ENCODE data around the gene SERPING1.

Gene SERPING1

DNA sequence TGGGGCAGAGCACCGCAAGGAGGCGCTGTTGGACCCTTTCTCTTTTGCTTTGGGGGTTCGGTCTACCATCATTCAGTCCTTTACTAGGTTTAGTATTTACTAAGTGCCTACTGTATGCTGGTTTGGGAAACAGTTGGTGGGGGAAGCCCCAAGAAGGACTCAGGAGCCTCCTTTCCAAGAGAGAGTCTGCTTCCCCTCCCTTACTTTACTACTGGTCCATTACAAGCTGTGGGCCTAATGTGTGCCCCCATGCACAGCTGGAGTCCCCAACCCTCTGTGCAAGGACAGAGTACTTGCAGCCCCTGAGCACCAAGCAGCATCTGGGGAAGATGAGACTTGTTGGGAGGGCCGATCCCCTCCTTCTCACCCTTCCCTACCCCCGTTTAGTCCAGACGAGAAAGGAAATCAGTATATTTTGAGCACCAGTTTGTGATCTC lies 29.1 kb upstream of the SERPING1 start:
- no peaks in the 10 kb centered on the region for H3K27me3 Mint-ChIP-seq
- DNase-seq (peak; percentile 89 to 91 (median 89)), ATAC-seq (replicated peaks) (peak; percentile 12)
- peaks cover 34 to 43% of the 10 kb centered on the region in 2 donors for H3K4me1 Mint-ChIP-seq (ENCODE audit: low read depth in 2 of 2)
- H3K4me3 Mint-ChIP-seq: peak overlapping the region; percentile 98 to 99
- H3K36me3 Mint-ChIP-seq (ENCODE audit: insufficient read depth): peaks cover 31% of the 10 kb centered on the region
- H3K9me3 Mint-ChIP-seq: no peaks in the 10 kb centered on the region
- H3K27ac Mint-ChIP-seq: peak overlapping the region; percentile 98 to 99

DNA sequence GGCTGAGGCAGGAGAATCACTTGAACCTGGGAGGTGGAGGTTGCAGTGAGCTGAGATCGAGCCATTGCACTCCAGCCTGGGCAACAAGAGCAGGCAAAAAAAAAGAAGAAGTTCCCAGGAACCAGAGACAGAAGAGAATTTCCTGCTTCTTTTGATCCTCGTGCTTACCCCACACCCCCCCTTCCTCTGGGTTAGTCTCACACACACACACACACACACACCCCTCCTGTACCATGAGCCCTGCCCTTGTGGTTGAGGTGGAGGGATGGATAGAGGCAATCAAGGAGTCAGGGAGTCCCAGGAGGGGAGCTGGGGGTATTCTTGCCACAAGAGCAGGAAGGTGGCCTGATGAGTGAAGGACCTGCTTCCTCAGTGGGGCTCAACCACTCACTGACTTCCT lies 25.9 kb upstream of the SERPING1 start:
- DNase-seq: no peak
- H3K4me3 Mint-ChIP-seq: no peak overlapping the region
- H3K4me1 Mint-ChIP-seq (ENCODE audit: low read depth in 2 of 2): peaks cover 13 to 14% of the 10 kb centered on the region in 2 donors
- H3K27me3 Mint-ChIP-seq: peaks cover 12 to 18% of the 10 kb centered on the region in 2 donors
- H3K27ac Mint-ChIP-seq: no peak overlapping the region
- ATAC-seq (replicated peaks): no peak
- H3K9me3 Mint-ChIP-seq: no peaks in the 10 kb centered on the region
- peaks cover 14% of the 10 kb centered on the region for H3K36me3 Mint-ChIP-seq (ENCODE audit: insufficient read depth)

- Mint-ChIP-seq H3K4me1 (ENCODE audit: low read depth in 2 of 2) (peaks cover 0 to 3% of the 10 kb centered on the region in 2 donors), H3K27ac (no peak overlapping the region), H3K4me3 (no peak overlapping the region), H3K9me3 (no peaks in the 10 kb centered on the region), H3K27me3 (peaks cover 17 to 18% of the 10 kb centered on the region in 2 donors), H3K36me3 (ENCODE audit: insufficient read depth) (no peaks in the 10 kb centered on the region)
- no peak for ATAC-seq (replicated peaks)
- DNase-seq: no peak
Observed at GRCh38 chr11:57574061-57574460, 23.4 kb upstream of the SERPING1 start.

GRCh38 chr11:57584341-57584740 lies 13.1 kb upstream of the SERPING1 start:
- no peaks in the 10 kb centered on the region for H3K9me3 Mint-ChIP-seq
- ATAC-seq (replicated peaks) (no peak), DNase-seq (no peak)
- no peaks in the 10 kb centered on the region for H3K36me3 Mint-ChIP-seq (ENCODE audit: insufficient read depth)
- peaks cover 0 to 9% of the 10 kb centered on the region in 2 donors for H3K27me3 Mint-ChIP-seq
- H3K4me1 Mint-ChIP-seq (ENCODE audit: low read depth in 2 of 2): no peaks in the 10 kb centered on the region
- no peak overlapping the region for H3K4me3 Mint-ChIP-seq
- H3K27ac Mint-ChIP-seq: no peak overlapping the region

GRCh38 chr11:57585301-57585700 lies 12.2 kb upstream of the SERPING1 start:
- Mint-ChIP-seq H3K4me1 (ENCODE audit: low read depth in 2 of 2) (no peaks in the 10 kb centered on the region), H3K9me3 (no peaks in the 10 kb centered on the region), H3K36me3 (ENCODE audit: insufficient read depth) (no peaks in the 10 kb centered on the region), H3K4me3 (no peak overlapping the region), H3K27me3 (peaks cover 0 to 15% of the 10 kb centered on the region in 2 donors), H3K27ac (no peak overlapping the region)
- ATAC-seq (replicated peaks) (no peak), DNase-seq (no peak)

DNA sequence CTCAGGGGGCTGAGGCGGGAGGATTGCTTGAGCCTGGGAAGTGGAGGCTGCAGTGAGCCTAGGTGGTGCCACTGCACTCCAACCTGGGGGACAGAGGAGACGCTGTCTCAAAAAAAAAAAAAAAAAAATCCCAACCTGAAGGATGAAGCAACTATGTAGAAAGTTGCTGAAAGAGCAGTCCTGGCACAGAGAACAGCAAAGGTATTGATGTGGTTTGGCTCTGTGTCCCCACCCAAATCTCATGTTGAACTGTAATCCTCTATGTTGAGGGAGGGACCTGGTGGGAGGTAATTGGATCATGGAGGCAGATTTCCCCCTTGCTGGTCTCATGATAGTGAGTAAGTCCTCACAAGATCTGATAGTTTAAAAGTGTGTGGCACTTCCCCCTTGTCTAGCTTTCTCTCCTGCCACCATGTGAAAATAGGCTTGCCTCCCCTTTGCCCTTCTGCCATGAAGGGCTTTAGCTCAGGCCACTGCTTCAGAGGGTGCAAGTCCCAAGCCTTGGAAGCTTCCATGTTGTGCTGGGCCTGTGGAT lies 10.7 kb upstream of the SERPING1 start:
- no peaks in the 10 kb centered on the region for H3K9me3 Mint-ChIP-seq
- no peak for ATAC-seq (replicated peaks)
- no peak for DNase-seq
- no peak overlapping the region for H3K27ac Mint-ChIP-seq
- H3K4me1 Mint-ChIP-seq (ENCODE audit: low read depth in 2 of 2): no peaks in the 10 kb centered on the region
- no peaks in the 10 kb centered on the region for H3K36me3 Mint-ChIP-seq (ENCODE audit: insufficient read depth)
- H3K4me3 Mint-ChIP-seq: no peak overlapping the region
- H3K27me3 Mint-ChIP-seq: peaks cover 10 to 24% of the 10 kb centered on the region in 2 donors

DNA sequence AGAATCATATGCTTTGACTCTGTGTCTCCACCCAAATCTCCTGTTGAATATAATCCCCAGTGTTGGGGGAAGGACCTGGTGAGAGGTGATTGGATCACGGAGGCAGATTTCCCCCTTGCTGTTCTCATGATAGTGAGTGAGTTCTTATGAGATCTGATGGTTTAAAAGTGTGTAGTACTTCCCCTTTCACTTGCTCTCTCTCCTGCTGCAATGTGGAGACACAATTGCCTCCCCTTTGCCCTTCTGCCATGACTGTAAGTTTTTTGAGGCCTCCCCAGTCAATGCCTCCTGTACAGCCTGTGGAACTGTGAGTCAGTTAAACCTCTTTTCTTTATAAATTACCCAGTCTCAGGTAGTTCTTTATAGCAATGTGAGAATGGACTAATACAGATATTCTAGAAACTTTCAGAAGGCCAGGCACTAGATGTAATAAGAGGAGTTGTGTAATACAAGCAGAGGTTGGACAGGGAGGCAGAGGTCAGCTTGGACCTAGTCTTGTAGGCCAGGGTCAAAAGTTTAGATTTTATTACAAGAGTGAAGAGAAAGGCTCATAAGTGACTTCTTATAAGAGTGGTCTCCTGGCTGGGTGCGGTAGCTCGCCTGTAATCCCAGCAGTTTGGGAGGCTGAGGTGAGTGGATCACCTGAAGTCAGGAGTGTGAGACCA lies 9.3 kb upstream of the SERPING1 start:
- ATAC-seq (replicated peaks): no peak
- no peaks in the 10 kb centered on the region for H3K36me3 Mint-ChIP-seq (ENCODE audit: insufficient read depth)
- H3K27ac Mint-ChIP-seq: no peak overlapping the region
- no peaks in the 10 kb centered on the region for H3K9me3 Mint-ChIP-seq
- H3K27me3 Mint-ChIP-seq: peaks cover 10 to 34% of the 10 kb centered on the region in 2 donors
- H3K4me1 Mint-ChIP-seq (ENCODE audit: low read depth in 2 of 2): no peaks in the 10 kb centered on the region
- no peak for DNase-seq
- H3K4me3 Mint-ChIP-seq: no peak overlapping the region

DNA sequence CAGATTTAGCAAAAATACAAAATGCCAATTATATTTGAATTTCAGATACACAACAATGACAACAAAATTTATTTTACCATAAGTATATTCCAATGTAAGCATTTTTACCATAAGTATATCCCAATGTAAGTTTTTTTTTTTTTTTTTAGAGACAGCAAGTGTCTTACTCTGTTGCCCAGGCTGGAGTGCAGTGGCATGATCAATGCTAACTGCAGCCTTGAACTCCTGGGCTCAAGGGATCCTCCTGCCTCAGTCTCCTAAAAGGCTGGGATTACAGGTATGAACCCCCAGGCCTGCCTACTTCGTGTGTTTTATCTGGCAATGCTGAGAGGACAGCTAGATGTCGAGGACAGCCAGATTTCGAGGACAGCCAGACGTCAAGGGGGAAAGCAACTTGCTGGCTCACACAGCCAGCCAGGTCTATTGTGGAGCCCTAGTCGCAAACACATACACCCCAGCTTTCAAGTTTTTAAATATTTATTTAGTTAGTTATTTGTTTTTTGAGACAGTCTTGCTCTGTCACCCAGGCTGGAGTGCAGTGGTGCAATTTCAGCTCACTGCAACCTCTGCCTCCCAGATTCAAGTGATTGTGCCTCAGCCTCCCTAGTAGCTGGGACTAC lies 1.1 kb upstream of the SERPING1 start:
- Mint-ChIP-seq H3K27me3 (peaks cover 57 to 84% of the 10 kb centered on the region in 2 donors), H3K9me3 (no peaks in the 10 kb centered on the region), H3K27ac (no peak overlapping the region), H3K4me1 (ENCODE audit: low read depth in 2 of 2) (no peaks in the 10 kb centered on the region), H3K4me3 (no peak overlapping the region), H3K36me3 (ENCODE audit: insufficient read depth) (peaks cover 3% of the 10 kb centered on the region)
- DNase-seq (no peak), ATAC-seq (replicated peaks) (no peak)

DNA sequence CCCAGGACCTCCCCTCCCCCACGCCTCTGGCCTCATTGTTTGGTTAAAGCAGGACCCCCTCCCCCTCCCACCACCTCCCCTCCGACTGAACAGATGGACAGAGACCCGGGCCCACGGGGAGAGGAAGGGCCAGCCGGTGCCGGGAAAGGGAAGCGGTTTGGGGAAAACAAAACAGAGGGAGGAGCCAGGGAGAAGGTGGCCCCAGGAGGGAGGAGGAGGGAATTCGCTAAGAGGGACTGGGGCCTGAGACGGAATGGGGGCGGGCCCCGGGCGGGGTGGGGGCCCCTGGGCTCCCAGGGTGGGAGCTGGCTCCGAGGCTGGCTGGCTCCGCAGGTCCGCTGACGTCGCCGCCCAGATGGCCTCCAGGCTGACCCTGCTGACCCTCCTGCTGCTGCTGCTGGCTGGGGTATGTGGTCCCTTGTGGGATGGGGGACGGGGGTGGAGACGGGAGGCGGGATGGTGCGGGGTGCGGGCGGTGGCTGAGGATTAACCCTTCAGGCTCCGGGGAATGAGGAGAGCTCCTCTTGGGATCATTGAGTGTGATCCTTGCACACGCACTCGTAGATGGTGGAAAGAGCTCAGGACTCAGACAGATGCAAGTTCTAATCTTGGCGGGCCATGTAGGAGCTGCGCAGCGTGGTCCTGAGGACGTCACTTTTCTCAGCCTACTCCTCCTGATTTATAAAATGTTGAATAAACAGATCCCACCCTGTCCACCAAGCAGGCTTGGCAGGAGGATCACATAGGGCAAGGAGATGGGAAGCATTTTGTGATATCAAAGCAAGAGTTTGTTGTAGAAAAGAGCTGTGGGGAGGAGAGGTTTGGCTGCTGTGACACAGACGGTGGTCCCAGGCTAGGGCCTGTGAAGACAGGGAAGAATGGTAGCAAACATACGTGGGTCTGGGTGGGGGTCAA lies 688 bp downstream of the SERPING1 start:
- H3K9me3 Mint-ChIP-seq: no peaks in the 10 kb centered on the region
- H3K4me1 Mint-ChIP-seq (ENCODE audit: low read depth in 2 of 2): no peaks in the 10 kb centered on the region
- peak overlapping the region in 1 of 2 donors; percentile 12 for H3K4me3 Mint-ChIP-seq
- no peak overlapping the region for H3K27ac Mint-ChIP-seq
- DNase-seq (no peak), ATAC-seq (replicated peaks) (no peak)
- H3K36me3 Mint-ChIP-seq (ENCODE audit: insufficient read depth): peaks cover 3% of the 10 kb centered on the region
- peaks cover 59 to 82% of the 10 kb centered on the region in 2 donors for H3K27me3 Mint-ChIP-seq

- ATAC-seq (replicated peaks) (no peak), DNase-seq (no peak)
- H3K27me3 Mint-ChIP-seq: peaks cover 59 to 78% of the 10 kb centered on the region in 2 donors
- no peaks in the 10 kb centered on the region for H3K9me3 Mint-ChIP-seq
- H3K36me3 Mint-ChIP-seq (ENCODE audit: insufficient read depth): peaks cover 3% of the 10 kb centered on the region
- H3K4me3 Mint-ChIP-seq: no peak overlapping the region
- H3K4me1 Mint-ChIP-seq (ENCODE audit: low read depth in 2 of 2): no peaks in the 10 kb centered on the region
- no peak overlapping the region for H3K27ac Mint-ChIP-seq
Observed at GRCh38 chr11:57598831-57599155, 1.3 kb downstream of the SERPING1 start.

GRCh38 chr11:57599381-57599780 lies 1.9 kb downstream of the SERPING1 start:
- Mint-ChIP-seq H3K27me3 (peaks cover 59 to 72% of the 10 kb centered on the region in 2 donors), H3K4me1 (ENCODE audit: low read depth in 2 of 2) (no peaks in the 10 kb centered on the region), H3K9me3 (no peaks in the 10 kb centered on the region), H3K4me3 (no peak overlapping the region), H3K36me3 (ENCODE audit: insufficient read depth) (peaks cover 3% of the 10 kb centered on the region), H3K27ac (no peak overlapping the region)
- DNase-seq (no peak), ATAC-seq (replicated peaks) (no peak)

DNA sequence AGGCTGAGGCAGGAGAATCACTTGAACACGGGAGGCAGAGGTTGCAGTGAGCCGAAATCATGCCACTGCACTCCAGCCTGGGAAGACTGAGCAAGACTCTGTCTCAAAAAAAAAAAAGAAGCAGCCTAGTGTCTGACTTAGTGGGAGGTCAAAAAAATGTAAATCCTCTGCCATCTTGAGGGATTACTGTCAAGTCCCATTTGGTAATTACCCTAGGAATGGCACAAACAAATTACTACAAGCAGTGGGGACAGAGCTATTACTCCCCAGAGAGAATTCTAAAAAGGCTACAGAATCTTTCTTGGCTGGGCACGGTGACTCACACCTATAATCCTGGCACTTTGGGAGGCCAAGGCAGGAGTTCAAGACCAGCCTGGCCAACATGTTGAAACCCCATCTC lies 3.8 kb downstream of the SERPING1 start:
- Mint-ChIP-seq H3K9me3 (no peaks in the 10 kb centered on the region), H3K27me3 (peaks cover 55 to 60% of the 10 kb centered on the region in 2 donors), H3K4me1 (ENCODE audit: low read depth in 2 of 2) (no peaks in the 10 kb centered on the region), H3K36me3 (ENCODE audit: insufficient read depth) (peaks cover 3% of the 10 kb centered on the region), H3K4me3 (no peak overlapping the region), H3K27ac (no peak overlapping the region)
- DNase-seq (no peak), ATAC-seq (replicated peaks) (no peak)

DNA sequence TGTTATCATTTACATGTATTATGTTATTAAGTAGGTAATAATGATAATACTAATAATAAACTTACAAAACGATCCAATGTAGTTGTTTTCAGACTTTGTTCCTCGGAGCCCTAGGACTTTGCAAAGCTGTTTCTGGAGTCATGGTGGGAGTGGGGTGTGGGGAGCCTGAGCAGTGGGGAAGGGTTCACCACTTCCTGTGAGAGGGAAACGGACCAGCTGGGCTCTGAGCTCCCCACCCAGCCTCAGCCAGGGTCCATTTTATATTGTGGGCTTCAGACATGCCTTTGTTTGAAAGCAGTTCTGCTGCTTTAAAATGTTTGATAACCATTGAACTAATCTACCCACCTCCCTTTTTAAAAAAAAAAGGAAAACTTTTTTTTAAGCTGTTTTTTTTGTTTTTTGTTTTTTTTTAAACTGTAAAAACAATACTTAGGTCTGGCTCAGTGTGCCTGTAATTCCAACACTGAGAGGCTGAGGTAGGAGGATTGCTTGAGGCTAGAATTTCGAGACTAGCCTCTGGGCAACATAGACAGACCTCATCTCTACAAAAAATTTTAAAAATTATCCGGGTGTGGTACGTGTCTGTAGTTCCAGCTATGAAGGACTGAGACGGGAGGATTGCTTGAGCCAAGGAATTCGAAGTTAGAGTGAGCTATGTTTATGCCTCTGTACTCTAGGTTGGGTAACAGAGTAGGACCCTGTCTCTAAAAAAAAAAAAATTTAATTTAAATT lies 7.0 kb downstream of the SERPING1 start:
- no peak for DNase-seq
- ATAC-seq (replicated peaks): no peak
- no peaks in the 10 kb centered on the region for H3K9me3 Mint-ChIP-seq
- H3K4me1 Mint-ChIP-seq (ENCODE audit: low read depth in 2 of 2): no peaks in the 10 kb centered on the region
- peaks cover 36 to 38% of the 10 kb centered on the region in 2 donors for H3K27me3 Mint-ChIP-seq
- H3K4me3 Mint-ChIP-seq: no peak overlapping the region
- H3K36me3 Mint-ChIP-seq (ENCODE audit: insufficient read depth): peaks cover 3% of the 10 kb centered on the region
- H3K27ac Mint-ChIP-seq: no peak overlapping the region
